Endometrium (tissue), 2 donors: ENCODE results near the gene UNKL.
"Not testable (repeated sequence)": the region's sequence is repeated elsewhere in the genome, so short reads cannot be mapped to it uniquely, and the experiment has no call there.

Experiments
- FAIRE-seq: peaks from 2 replicates; lab custom pipeline; 2012; peaks lifted over from hg19 to GRCh38; lab: Jason Lieb, UNC
- donor health status: control.
- donor health status: control.

UNKL gene

GRCh38 chr16:1337486-1337885, 77.0 kb downstream of the UNKL start:
- no peak for FAIRE-seq

- no peak for FAIRE-seq
Measured at GRCh38 chr16:1336619-1337018, 77.9 kb downstream of the UNKL start.

GRCh38 chr16:1335996-1336395, 78.5 kb downstream of the UNKL start:
- no peak for FAIRE-seq

GRCh38 chr16:1335211-1335971, 79.1 kb downstream of the UNKL start:
- FAIRE-seq: no peak

GRCh38 chr16:1334739-1335138, 79.8 kb downstream of the UNKL start:
- FAIRE-seq: no peak

GRCh38 chr16:1333854-1334700, 80.4 kb downstream of the UNKL start:
- no peak for FAIRE-seq

- FAIRE-seq: no peak
Measured at GRCh38 chr16:1333149-1333812, 81.2 kb downstream of the UNKL start, which contains the start of gene BAIAP3. Gene BAIAP3 (plus strand): TSS chr16:1333645. CDS start chr16:1338550, 4,905 bp downstream.

- FAIRE-seq: no peak
Measured at GRCh38 chr16:1332618-1333148, 81.8 kb downstream of the UNKL start.

- no peak for FAIRE-seq
Measured at GRCh38 chr16:1331712-1332617, 82.5 kb downstream of the UNKL start.

- FAIRE-seq: no peak
Measured at GRCh38 chr16:1330931-1331711, 83.4 kb downstream of the UNKL start.

- FAIRE-seq: no peak
Measured at GRCh38 chr16:1330260-1330914, 84.1 kb downstream of the UNKL start.

- FAIRE-seq: not testable (repeated sequence)
Measured at GRCh38 chr16:1328961-1329360, 85.5 kb downstream of the UNKL start.

- FAIRE-seq: not testable (repeated sequence)
Measured at GRCh38 chr16:1328136-1328535, 86.4 kb downstream of the UNKL start.

- FAIRE-seq: no peak
Measured at GRCh38 chr16:1327619-1327947, 86.9 kb downstream of the UNKL start.

- no peak for FAIRE-seq
Measured at GRCh38 chr16:1326946-1327618, 87.4 kb downstream of the UNKL start.

GRCh38 chr16:1326391-1326790, 88.1 kb downstream of the UNKL start:
- no peak for FAIRE-seq

GRCh38 chr16:1325673-1326371, 88.7 kb downstream of the UNKL start:
- no peak for FAIRE-seq

GRCh38 chr16:1325261-1325660, 89.2 kb downstream of the UNKL start:
- no peak for FAIRE-seq

- FAIRE-seq: no peak
Measured at GRCh38 chr16:1324286-1324826, 90.1 kb downstream of the UNKL start.
